Renal pelvis (tissue), 12 donors: ENCODE data around the gene ADCY7. TPM values are rescaled to one million over a fixed set of nuclear protein-coding genes. Genes with fewer than 3 reads are reported as not detected.
"Not testable (repeated sequence)": the region's sequence is repeated elsewhere in the genome, so short reads cannot be mapped to it uniquely, and the experiment has no call there.

ENCODE experiments used
- DNase-seq: peaks from one replicate; pipeline ENCODE4 v3.0.0-alpha.2; 2013
- long read RNA-seq, 16 experiments: transcript quantifications; one replicate each; lab custom pipeline, GENCODE V29; 2026
- polyA plus RNA-seq, 3 donors: library from polyadenylated mRNA; unstranded; fragments of 120-200 nt; gene quantifications; one replicate each; pipeline ENCODE4 v1.2.1, GENCODE V29; 2013; ENCODE audit not compliant: insufficient read length in 3 of 3

ADCY7 gene
- 1 to 10 TPM; 8.1 to 9.3 (median 8.2) TPM for polyA plus RNA-seq
- long read RNA-seq, donor 1 = 0 reads
- long read RNA-seq, donor 2 = 0 reads
- long read RNA-seq, donor 3 = 0 reads
- long read RNA-seq, donor 4, partial matches to known transcripts = 147 of 155 reads
- long read RNA-seq, donor 4, other reads (novel, unspliced or antisense) = 8 of 155 reads
- long read RNA-seq, donor 5, partial matches to known transcripts = 78 of 78 reads
- long read RNA-seq, donor 5, other reads (novel, unspliced or antisense) = 0 of 78 reads
- long read RNA-seq, donor 6, partial matches to known transcripts = 259 of 290 reads
- long read RNA-seq, donor 6, other reads (novel, unspliced or antisense) = 31 of 290 reads
- long read RNA-seq, donor 7, partial matches to known transcripts = 222 of 222 reads
- long read RNA-seq, donor 7, other reads (novel, unspliced or antisense) = 0 of 222 reads
- long read RNA-seq, donor 8, partial matches to known transcripts = 42 of 47 reads
- long read RNA-seq, donor 8, other reads (novel, unspliced or antisense) = 5 of 47 reads
- long read RNA-seq, donor 9, partial matches to known transcripts = 181 of 205 reads
- long read RNA-seq, donor 9, other reads (novel, unspliced or antisense) = 24 of 205 reads
- long read RNA-seq, donor 10, partial matches to known transcripts = 154 of 181 reads
- long read RNA-seq, donor 10, other reads (novel, unspliced or antisense) = 27 of 181 reads
- long read RNA-seq, donor 11 = 0 reads
- long read RNA-seq, donor 12, partial matches to known transcripts = 222 of 266 reads
- long read RNA-seq, donor 12, other reads (novel, unspliced or antisense) = 44 of 266 reads
- long read RNA-seq, donor 13, partial matches to known transcripts = 154 of 154 reads
- long read RNA-seq, donor 13, other reads (novel, unspliced or antisense) = 0 of 154 reads
- long read RNA-seq, donor 14 = 0 reads
- long read RNA-seq, donor 15 = 0 reads
- long read RNA-seq, donor 16, partial matches to known transcripts = 243 of 259 reads
- long read RNA-seq, donor 16, other reads (novel, unspliced or antisense) = 16 of 259 reads

DNA sequence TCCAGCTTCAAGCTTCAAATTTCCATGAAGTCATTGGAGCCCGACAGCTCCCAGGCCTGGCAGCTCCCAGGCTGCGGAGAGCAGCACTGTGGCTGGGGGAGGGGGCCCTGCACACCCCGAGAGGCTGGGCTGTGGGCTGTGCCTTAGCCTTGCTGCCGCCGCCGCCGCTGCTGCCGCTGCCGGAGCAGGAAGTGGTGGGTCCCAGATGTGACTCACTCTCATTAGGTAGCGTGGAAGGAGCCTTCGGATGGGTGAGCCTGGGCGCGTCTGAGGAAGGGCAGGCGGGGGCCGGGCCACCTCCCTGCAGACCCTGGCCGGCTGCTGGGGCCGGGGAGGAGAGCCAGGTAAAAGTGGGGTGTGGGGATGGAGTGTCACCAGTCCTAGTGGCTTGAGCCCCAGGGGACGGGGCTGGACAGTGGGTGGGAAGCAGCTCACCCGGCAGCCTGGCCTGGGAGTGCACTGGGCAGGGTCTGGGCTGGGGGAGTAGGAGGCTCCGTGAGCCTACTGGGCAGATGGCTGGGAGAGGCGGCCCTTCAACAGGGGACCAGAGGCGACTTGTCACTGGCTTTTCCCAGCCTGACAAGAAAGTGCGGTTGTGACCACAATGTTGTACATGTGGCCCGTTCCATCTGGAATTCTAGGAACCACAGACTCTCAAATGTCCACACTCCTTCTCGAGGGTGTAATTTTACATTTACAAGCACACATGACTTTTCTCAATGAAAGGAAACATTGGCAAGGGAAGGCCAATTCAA lies at the start of gene ADCY7:
Gene ADCY7 (plus strand): TSS at position 215 of the 755 bp plus-strand sequence. CDS start 21,629 bp downstream, outside the sequence.
- DNase-seq = peak; percentile 64

DNA sequence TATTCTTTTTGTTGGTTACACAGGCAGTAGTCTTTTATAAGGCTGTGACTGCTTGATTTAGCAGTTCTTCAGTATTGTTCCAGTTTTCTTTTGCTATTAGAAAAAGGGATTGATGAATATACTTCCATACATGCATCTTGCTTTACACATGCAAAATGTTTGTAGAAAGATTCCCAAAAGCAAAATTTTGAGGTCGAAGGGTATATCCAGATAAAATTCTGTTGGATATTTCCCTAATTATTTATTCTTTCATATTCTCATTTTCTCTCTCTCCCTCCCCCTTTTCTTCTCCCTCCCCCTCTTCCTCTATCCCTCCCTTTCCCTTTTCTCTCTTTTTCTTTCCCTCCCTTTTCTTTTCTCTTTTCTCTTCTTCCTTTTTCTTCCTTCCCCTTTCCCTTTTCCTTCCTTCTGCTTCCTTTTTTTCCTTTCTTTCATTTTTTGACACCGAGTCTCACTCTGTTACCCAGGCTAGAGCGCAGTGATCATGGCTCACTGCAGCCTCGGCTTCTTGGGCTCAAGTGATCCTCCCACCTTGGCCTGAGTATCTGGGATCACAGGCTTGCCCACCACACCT lies 46.9 kb upstream of the ADCY7 start:
- no peak for DNase-seq

GRCh38 chr16:50224286-50224685 lies 42.1 kb upstream of the ADCY7 start:
- DNase-seq = no peak

DNA sequence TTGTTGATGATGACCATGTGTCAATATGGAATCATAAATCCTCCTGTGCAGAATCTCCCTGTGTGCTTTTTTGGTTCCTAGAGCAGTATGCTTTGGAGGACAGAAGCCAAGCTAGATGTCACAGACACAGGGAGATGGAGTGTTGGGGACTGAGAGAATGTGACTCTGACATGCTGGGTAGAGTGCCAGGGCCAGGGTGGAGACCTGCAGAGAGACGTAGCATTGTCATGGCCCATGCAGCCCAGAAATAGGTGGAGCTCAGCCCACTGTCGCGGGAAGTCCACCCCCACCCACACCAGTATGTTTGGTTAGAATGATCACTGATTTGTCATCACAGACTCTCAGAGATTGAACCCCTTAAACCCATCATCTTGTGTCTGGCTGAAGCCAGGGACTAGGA lies 39.2 kb upstream of the ADCY7 start:
- DNase-seq = no peak

DNA sequence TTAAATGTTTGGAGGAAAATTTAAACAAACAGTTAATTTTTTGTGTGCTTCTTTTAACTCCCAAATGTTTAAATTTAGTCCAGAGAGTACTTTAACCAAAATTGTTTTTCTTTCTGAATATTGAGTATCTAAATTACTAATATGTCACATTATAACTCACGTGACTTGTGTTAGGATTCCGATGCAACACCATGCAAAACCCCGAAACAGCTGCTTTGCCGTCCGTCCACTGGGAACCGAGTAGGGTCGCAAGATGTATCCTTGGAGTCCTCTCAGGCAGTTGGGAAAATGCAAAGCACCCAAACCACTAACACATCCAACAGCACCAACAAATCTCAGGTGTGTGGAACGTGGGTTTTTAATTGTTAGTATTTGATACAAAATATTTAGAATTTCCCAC lies 38.7 kb upstream of the ADCY7 start:
- no peak for DNase-seq

GRCh38 chr16:50228364-50228868 lies 37.9 kb upstream of the ADCY7 start:
- no peak for DNase-seq

- DNase-seq = no peak
Observed at GRCh38 chr16:50229149-50229726, 37.1 kb upstream of the ADCY7 start.

- DNase-seq = no peak
Observed at GRCh38 chr16:50234771-50235556, 31.4 kb upstream of the ADCY7 start.

DNA sequence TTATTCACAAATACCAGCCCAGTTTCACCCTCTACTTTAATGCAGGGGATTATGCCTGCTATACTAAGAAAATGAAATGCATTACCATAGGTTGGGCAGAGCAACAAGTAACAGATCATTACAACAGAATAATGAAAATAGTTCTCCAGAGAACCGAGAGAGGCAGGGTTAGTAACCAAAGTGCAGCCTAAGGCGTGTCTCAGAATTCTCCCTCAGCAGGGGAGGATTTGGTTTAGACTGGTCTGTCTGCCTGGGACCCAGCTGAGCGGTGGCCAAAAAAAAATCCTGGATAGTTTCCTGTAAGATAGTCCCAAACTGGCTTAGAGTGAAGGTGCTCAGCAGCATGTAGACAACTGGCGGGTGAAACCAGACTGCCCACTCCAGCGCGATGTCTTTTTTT lies 30.8 kb upstream of the ADCY7 start:
- no peak for DNase-seq

GRCh38 chr16:50238314-50238713 lies 28.0 kb upstream of the ADCY7 start:
- DNase-seq = no peak

DNA sequence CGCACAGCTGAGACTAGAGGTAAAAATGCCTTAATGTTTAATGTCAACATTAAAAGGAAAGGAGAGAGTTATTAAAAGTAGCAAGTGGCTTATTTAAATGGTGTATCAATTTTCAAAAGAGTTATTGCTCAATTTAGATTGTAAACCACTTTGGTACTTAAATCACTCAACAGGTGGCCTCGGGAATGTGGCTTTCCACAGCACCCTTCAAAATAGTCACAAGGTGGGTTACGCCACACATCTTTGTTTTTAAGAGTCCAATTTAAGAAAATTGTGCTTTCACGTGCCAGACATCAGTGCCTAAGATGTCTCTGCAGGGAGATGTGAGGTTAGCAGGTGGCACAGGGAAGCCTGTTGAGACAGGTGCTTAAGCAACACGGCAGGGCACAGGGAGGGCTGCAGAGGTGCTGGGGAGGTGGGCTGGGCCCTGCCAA lies 27.5 kb upstream of the ADCY7 start:
- no peak for DNase-seq

- DNase-seq = not testable (repeated sequence)
Observed at GRCh38 chr16:50243024-50243423, 23.3 kb upstream of the ADCY7 start.

- no peak for DNase-seq
Observed at GRCh38 chr16:50244140-50244503, 22.2 kb upstream of the ADCY7 start.

GRCh38 chr16:50244504-50245416 lies 21.6 kb upstream of the ADCY7 start:
- no peak for DNase-seq

- no peak for DNase-seq
Observed at GRCh38 chr16:50245417-50246298, 20.7 kb upstream of the ADCY7 start.

DNA sequence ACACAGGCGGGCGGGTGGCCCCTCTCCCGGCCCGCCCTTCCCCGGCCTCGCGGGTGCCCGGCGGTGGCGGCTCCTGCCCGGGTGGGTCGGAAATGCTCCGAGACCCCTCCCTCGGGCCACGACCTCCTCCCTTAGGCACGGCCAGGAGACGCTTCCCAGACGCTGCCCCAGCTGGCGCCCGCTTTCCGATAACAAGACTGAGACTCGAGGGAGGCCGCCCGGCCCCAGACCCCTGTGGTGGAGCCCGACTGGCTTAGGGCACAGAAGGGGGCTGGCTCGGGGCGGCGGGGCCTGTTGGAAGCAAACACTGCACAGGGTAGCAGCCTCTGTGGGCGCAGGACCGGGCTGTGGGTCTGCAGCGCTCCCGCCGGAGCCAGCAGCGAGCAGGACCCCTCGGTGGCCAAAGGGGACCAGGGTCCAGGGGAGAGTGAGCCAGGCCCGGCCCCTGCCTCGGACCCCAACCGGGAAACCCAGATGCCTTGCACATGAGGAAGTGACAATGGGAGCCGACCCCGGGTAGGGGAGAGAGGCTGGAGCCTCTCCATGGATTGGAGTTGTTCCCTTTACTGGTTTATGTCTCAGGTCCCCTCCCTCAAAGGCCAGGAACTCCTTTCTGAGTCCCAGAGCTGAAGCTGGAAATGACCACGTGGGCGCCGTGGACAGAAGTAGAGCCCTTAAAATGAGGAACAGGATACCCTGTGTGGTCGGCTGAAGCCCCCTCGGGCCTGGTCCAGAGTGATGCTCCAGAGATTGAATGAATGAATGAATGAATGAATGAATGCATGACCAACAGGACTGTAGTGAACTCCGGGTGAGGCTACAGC lies 19.8 kb upstream of the ADCY7 start:
- no peak for DNase-seq
